ENCODE data around the gene GPR132. TPM values are rescaled to one million over a fixed set of nuclear protein-coding genes. Genes with fewer than 3 reads are reported as not detected.

Gene GPR132
- total and polyA plus RNA-seq, 10 of the 15 experiments (the other 5 are each of a cell fraction or from before 2014, with no cell fraction given), result 1.9 to 49.3 (median 20.4) TPM

DNA sequence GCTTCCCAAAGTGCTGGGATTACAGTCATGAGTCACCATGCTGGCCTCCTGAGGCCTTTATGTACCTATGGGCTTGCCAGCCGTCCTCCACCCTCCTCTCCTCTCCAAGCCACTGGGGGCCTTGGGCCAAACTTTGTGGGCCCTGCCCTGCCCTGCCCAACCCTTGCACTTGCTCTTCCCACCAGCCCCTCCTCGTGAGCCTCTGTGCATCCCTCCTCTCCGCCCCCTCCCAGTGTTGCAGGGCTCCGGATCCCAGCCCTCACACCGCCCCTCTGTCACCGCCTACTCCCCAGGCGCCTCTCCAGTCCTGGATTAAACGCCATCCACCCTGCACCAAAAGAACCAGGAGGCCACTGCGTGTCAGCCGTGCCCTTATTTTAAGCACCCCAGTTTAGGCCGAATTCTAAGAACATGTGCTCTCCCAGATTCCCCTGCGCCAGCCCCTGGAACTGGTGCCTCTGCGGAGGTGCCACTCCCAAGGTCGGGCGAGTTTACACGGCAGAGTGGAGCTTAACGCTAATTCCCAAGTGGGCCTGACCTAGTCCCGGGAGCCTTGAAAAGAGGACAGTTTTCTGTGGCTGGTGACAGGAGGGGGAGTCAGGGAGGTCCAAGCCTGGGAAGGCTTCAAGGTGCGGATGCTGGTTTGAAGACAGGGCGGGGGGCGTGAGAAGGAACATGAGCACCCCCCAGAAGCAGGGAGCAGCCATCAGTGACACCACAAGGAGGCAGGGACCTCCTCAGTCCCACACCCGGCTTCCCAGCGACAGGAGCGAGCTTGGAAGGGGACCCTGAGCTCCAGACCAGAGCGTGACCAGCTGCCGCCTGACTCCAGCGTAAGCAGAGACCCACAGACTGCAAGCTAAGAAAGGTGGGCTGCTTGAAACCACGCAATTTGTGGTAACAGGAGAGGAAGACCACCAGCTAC, 23.1 kb downstream of the GPR132 start:
- H2AFZ ChIP-seq (ENCODE audit: control insufficient read depth, low read depth, low read length), result no peak overlapping the region
- intact Hi-C loops (cut with micrococcal nuclease; ENCODE audit: unreplicated experiment) (no loop called here), in situ Hi-C loops (cut with MboI) (loop anchor here (10.0 kb wide), 1 partner anchor 147 kb away; no protein-coding TSS in a partner anchor)
- H3K36me3 ChIP-seq (ENCODE audit: control insufficient read depth in 2 of 2, insufficient read depth in 2 of 2, low read length in 1 of 2), result no peaks in the 10 kb centered on the region
- ATAC-seq (no peak), DNase-seq (ENCODE audit: low read depth, low spot score) (no peak), FAIRE-seq (no peak)
- ChIA-PET SMC1A (ENCODE audit: uncharacterized antibody, unreplicated experiment) (interaction anchor here (1.1 kb wide), 1 partner anchor 38 kb away, joined by 3 read pairs; no protein-coding TSS in a partner anchor), CTCF (interaction anchor here (1.4 to 5.4 kb wide), 3 partner anchors 24 to 68 kb away, joined by 3 to 82 read pairs (median 5); no protein-coding TSS in a partner anchor), RAD21 (ENCODE audit: unreplicated experiment) (interaction anchor here (1.7 kb wide), 1 partner anchor 15 kb away, joined by 7 read pairs; no protein-coding TSS in a partner anchor), POLR2A (no interaction called here)
- no peak overlapping the region for H3K27ac ChIP-seq (ENCODE audit: control insufficient read depth, insufficient read depth)
- no peaks in the 10 kb centered on the region; the same call in 1 of the 2 replicates for H3K79me2 ChIP-seq (ENCODE audit: control insufficient read depth, insufficient read depth, low read length)
- no peaks in the 10 kb centered on the region for H4K20me1 ChIP-seq (ENCODE audit: control insufficient read depth, insufficient read depth)
- H3K9ac ChIP-seq (ENCODE audit: control insufficient read depth, insufficient read depth, low read length), result no peak overlapping the region
- no peak overlapping the region for H3K4me2 ChIP-seq (ENCODE audit: control insufficient read depth, insufficient read depth)
- 65% methylated on average over 26 of the region's 28 CpGs for WGBS (ENCODE audit: insufficient coverage, insufficient replicate concordance, low lambda C conversion rate, missing lambda C conversion rate)
- no TSS peak for BruUV-seq (replicated peaks)
- no peak for TF ChIP-seq KDM1A (IDR thresholded peaks at IDR 0.05; ENCODE audit: borderline replicate concordance)
- no peak for TF ChIP-seq EP300 (IDR thresholded peaks at IDR 0.05; ENCODE audit: borderline replicate concordance in 1 of 2, control insufficient read depth in 1 of 2, low read depth in 2 of 2, low read length in 2 of 2)
- no peak for TF ChIP-seq RUNX3 (IDR thresholded peaks at IDR 0.05; ENCODE audit: low read length)
- TF ChIP-seq MEF2A (IDR thresholded peaks at IDR 0.05; ENCODE audit: insufficient read depth, low read depth, low read length), result no peak
- no peaks in the 10 kb centered on the region for H3K27me3 ChIP-seq (replicated peaks in 1 of 2; ENCODE audit: control insufficient read depth in 2 of 2, insufficient read depth in 2 of 2, low read length in 1 of 2)
- peaks cover 4% of the 10 kb centered on the region for H3K4me1 ChIP-seq (ENCODE audit: control insufficient read depth, insufficient read depth, low read length)
- no peak overlapping the region for H3K4me3 ChIP-seq
- no peaks in the 10 kb centered on the region for H3K9me3 ChIP-seq (replicated peaks; ENCODE audit: control insufficient read depth, insufficient read depth, low read length)
